EH (cell line): ENCODE results near the gene ZMIZ1.
"Not testable (repeated sequence)": the region's sequence is repeated elsewhere in the genome, so short reads cannot be mapped to it uniquely, and the experiment has no call there.

Experiments
- DNase-seq: peaks from one replicate; pipeline ENCODE4 v3.0.0-alpha.2; 2015; ENCODE audit warnings: low read depth

ZMIZ1 gene

GRCh38 chr10:79323602-79324001 lies 254.8 kb downstream of the ZMIZ1 start:
- no peak for DNase-seq

- DNase-seq = no peak
These were observed 255.4 kb downstream of the ZMIZ1 start for GRCh38 chr10:79324032-79324695.

GRCh38 chr10:79326361-79327089 lies 257.8 kb downstream of the ZMIZ1 start:
- DNase-seq = no peak

GRCh38 chr10:79327090-79327457 lies 258.3 kb downstream of the ZMIZ1 start:
- DNase-seq = no peak

GRCh38 chr10:79328147-79328701 lies 259.5 kb downstream of the ZMIZ1 start:
- DNase-seq = no peak

GRCh38 chr10:79328737-79329504 lies 260.2 kb downstream of the ZMIZ1 start:
- DNase-seq = peak; percentile 28

GRCh38 chr10:79329529-79329928 lies 260.8 kb downstream of the ZMIZ1 start:
- DNase-seq = no peak

GRCh38 chr10:79331226-79331625 lies 262.5 kb downstream of the ZMIZ1 start:
- DNase-seq = no peak

GRCh38 chr10:79331709-79332108 lies 262.9 kb downstream of the ZMIZ1 start:
- peak; percentile 96 for DNase-seq

GRCh38 chr10:79332610-79333315 lies 264.0 kb downstream of the ZMIZ1 start:
- not testable (repeated sequence) for DNase-seq

- DNase-seq = peak; percentile 88
These were observed 264.7 kb downstream of the ZMIZ1 start for GRCh38 chr10:79333513-79333912.

- DNase-seq = no peak
These were observed 265.8 kb downstream of the ZMIZ1 start for GRCh38 chr10:79334573-79334972.

- DNase-seq = no peak
These were observed 266.3 kb downstream of the ZMIZ1 start for GRCh38 chr10:79335094-79335469.

GRCh38 chr10:79335470-79336235 lies 266.9 kb downstream of the ZMIZ1 start:
- no peak for DNase-seq

GRCh38 chr10:79336276-79336675 lies 267.5 kb downstream of the ZMIZ1 start:
- no peak for DNase-seq

- DNase-seq = no peak
These were observed 268.0 kb downstream of the ZMIZ1 start for GRCh38 chr10:79336739-79337138.

GRCh38 chr10:79337783-79338469 lies 269.2 kb downstream of the ZMIZ1 start:
- DNase-seq = not testable (repeated sequence)

GRCh38 chr10:79339266-79339665 lies 270.5 kb downstream of the ZMIZ1 start:
- DNase-seq = no peak

- DNase-seq = no peak
These were observed 272.0 kb downstream of the ZMIZ1 start for GRCh38 chr10:79340646-79341244.

GRCh38 chr10:79342295-79342761 lies 273.6 kb downstream of the ZMIZ1 start:
- DNase-seq = no peak
